Measurements from ENCODE around the gene NUMBL.

- TF ChIP-seq CTCF (IDR thresholded peaks at IDR 0.05) (no peak), POLR2A (IDR thresholded peaks at IDR 0.05) (no peak)
Observed at GRCh38 chr19:40697007-40697406, 6.6 kb upstream of the NUMBL start.
